ENCODE measurements around the gene MAGEB2. TPM values are rescaled to one million over a fixed set of nuclear protein-coding genes. Genes with fewer than 3 reads are reported as not detected.

The MAGEB2 gene
- not detected in 2 replicates for total RNA-seq (2014; rRNA removed; shearing (Covaris generic))
- 0.24 TPM in 1 of 2 replicates, not detected in the other for polyA plus RNA-seq (2016; fragmentation: Nextera tagmentation; extraction: Ambion mirVana)
- long read RNA-seq: 0 reads

- no peaks in the 10 kb centered on the region for H3F3A ChIP-seq (replicated peaks; ENCODE audit: low read depth)
- H3K27me3 ChIP-seq (ENCODE audit: insufficient read depth): no peaks in the 10 kb centered on the region
- peaks cover 5% of the 10 kb centered on the region; the same call in 2 of the 3 replicates for H3K4me1 Mint-ChIP-seq
- peaks cover 3% of the 10 kb centered on the region; the same call in 1 of the 3 replicates for H3K9me3 Mint-ChIP-seq
- H3K27ac ChIP-seq (ENCODE audit: low read depth): no peak within 1 kb of the TSS
- H3K4me3 Mint-ChIP-seq: no peak within 1 kb of the TSS
- H3K36me3 ChIP-seq (ENCODE audit: insufficient read depth): no peaks in the 10 kb centered on the region
- H3K9me2 ChIP-seq (ENCODE audit: insufficient read depth): no peaks in the 10 kb centered on the region
- ATAC-seq: no peak
- no peaks in the 10 kb centered on the region for H3K79me2 ChIP-seq (replicated peaks; ENCODE audit: insufficient read depth)
- peaks cover 1% of the 10 kb centered on the region for H3K27me3 Mint-ChIP-seq (ENCODE audit: insufficient read depth, low read depth, poor library complexity)
- no peaks in the 10 kb centered on the region for H4K20me1 ChIP-seq (replicated peaks; ENCODE audit: insufficient read depth)
- H3K27ac Mint-ChIP-seq: no peak within 1 kb of the TSS
- no peak within 1 kb of the TSS for H2AFZ ChIP-seq
- H3K4me2 ChIP-seq: no peak within 1 kb of the TSS
- peak; percentile 36 for DNase-seq (ENCODE audit: low spot score)
- no peak within 1 kb of the TSS for H3K4me3 ChIP-seq
- no peak for TF ChIP-seq ETS1 (IDR thresholded peaks at IDR 0.05)
- TF ChIP-seq CTCF (conservative IDR thresholded peaks at IDR 0.05; ENCODE audit: low read depth in 2 of 2): peak; percentile 33 to 53
- H3K4me1 ChIP-seq (ENCODE audit: insufficient read depth): no peaks in the 10 kb centered on the region
- H3K36me3 Mint-ChIP-seq (ENCODE audit: low read depth): peaks cover 5% of the 10 kb centered on the region; the same call in 2 of the 3 replicates
Measured at GRCh38 chrX:30215357-30215843, at the start of gene MAGEB2. MAGEB2 (plus strand) TSS chrX:30215563; CDS start chrX:30218581, 3,018 bp downstream.

- Mint-ChIP-seq H3K27me3 (ENCODE audit: insufficient read depth, low read depth, poor library complexity) (no peaks in the 10 kb centered on the region), H3K4me3 (no peak overlapping the region), H3K4me1 (no peaks in the 10 kb centered on the region), H3K36me3 (ENCODE audit: low read depth) (no peaks in the 10 kb centered on the region), H3K27ac (no peak overlapping the region), H3K9me3 (no peaks in the 10 kb centered on the region)
- no peak overlapping the region for H3K27ac ChIP-seq (ENCODE audit: low read depth)
- no peak overlapping the region for H2AFZ ChIP-seq
- H3K9me2 ChIP-seq (ENCODE audit: insufficient read depth): no peaks in the 10 kb centered on the region
- no peak overlapping the region for H3K4me3 ChIP-seq
- DNase-seq (ENCODE audit: low spot score): no peak
- H3F3A ChIP-seq (replicated peaks; ENCODE audit: low read depth): no peaks in the 10 kb centered on the region
- TF ChIP-seq POLR2AphosphoS5 (IDR thresholded peaks at IDR 0.05; ENCODE audit: low read depth): no peak
- no peak for TF ChIP-seq CTCF (conservative IDR thresholded peaks at IDR 0.05; ENCODE audit: low read depth in 2 of 2)
- no peak for TF ChIP-seq ZNF331 (CRISPR knock-in tag; IDR thresholded peaks at IDR 0.05; ENCODE audit: low read depth)
- TF ChIP-seq NANOG (IDR thresholded peaks at IDR 0.05; ENCODE audit: borderline replicate concordance): no peak
- no peak overlapping the region for H3K4me2 ChIP-seq
- no peaks in the 10 kb centered on the region for H3K4me1 ChIP-seq (ENCODE audit: insufficient read depth)
- no peaks in the 10 kb centered on the region for H3K79me2 ChIP-seq (replicated peaks; ENCODE audit: insufficient read depth)
- ATAC-seq: no peak
- no peaks in the 10 kb centered on the region for H4K20me1 ChIP-seq (replicated peaks; ENCODE audit: insufficient read depth)
- no peaks in the 10 kb centered on the region for H3K36me3 ChIP-seq (ENCODE audit: insufficient read depth)
- H3K27me3 ChIP-seq (ENCODE audit: insufficient read depth): no peaks in the 10 kb centered on the region
Measured at GRCh38 chrX:30170900-30171299, 44.5 kb upstream of the MAGEB2 start.

Measured in GM23338 (cell line).